PC-9 (cell line): ENCODE data around the gene SNAI3. TPM values are rescaled to one million over a fixed set of nuclear protein-coding genes. Genes with fewer than 3 reads are reported as not detected.

Source experiments
- BruUV-seq: library from RNA; stranded (reverse); fragments of 400-500 nt; replicated peaks from 2 replicates; lab custom pipeline; 2021; lab: Mats Ljungman, UMichigan
- CTCF ChIA-PET: fragments of 300-600 bp; sonication (Branson Sonifier 250); formaldehyde crosslinking; loops from one replicate; lab custom pipeline; 2022; ENCODE audit warnings: antibody characterized with exemption; lab: Charles Lee
- POLR2A ChIA-PET: fragments of 300-600 bp; sonication (Branson Sonifier 250); formaldehyde crosslinking; loops from one replicate; lab custom pipeline; 2022; ENCODE audit warnings: antibody characterized with exemption; ENCODE audit not compliant: unreplicated experiment; lab: Charles Lee
- DNase-seq, 2 experiments: peaks; one replicate each; pipeline versions ENCODE4 v3.0.0 to v3.0.0-alpha.2; 2015 to 2022; ENCODE audit warnings: mixed read lengths in 1 of 2
- H2AFZ ChIP-seq: fragments of 200-600 bp; sonication (generic); 2 replicates; pipeline ENCODE4 v1.8.1; 2017; ENCODE audit warnings: antibody characterized with exemption
- H3F3A ChIP-seq: fragments of 200-600 bp; sonication (generic); 2 replicates; pipeline ENCODE4 v1.8.1; 2017; ENCODE audit warnings: antibody characterized with exemption, mild to moderate bottlenecking, low read depth; ENCODE audit not compliant: insufficient read depth
- H3K27ac ChIP-seq: fragments of 200-600 bp; sonication (generic); 2 replicates; pipeline ENCODE4 v1.6.1; 2016; ENCODE audit warnings: mixed run types
- H3K27me3 ChIP-seq: fragments of 200-600 bp; sonication (generic); 2 replicates; pipeline ENCODE4 v1.6.1; 2016; ENCODE audit warnings: low read depth, mixed run types; ENCODE audit not compliant: insufficient read depth
- H3K36me3 ChIP-seq: fragments of 200-600 bp; sonication (generic); 2 replicates; pipeline ENCODE4 v1.6.1; 2016; ENCODE audit warnings: low read depth, mixed run types
- H3K4me1 ChIP-seq: fragments of 200-600 bp; sonication (generic); replicated peaks from 2 replicates; pipeline ENCODE4 v1.6.1; 2016; ENCODE audit warnings: mixed run types; ENCODE audit not compliant: insufficient read depth
- H3K4me2 ChIP-seq: fragments of 200-600 bp; sonication (generic); 2 replicates; pipeline ENCODE4 v1.6.1; 2017; ENCODE audit warnings: mixed run types
- H3K4me3 ChIP-seq: fragments of 200-600 bp; sonication (generic); 2 replicates; pipeline ENCODE4 v1.6.1; 2016; ENCODE audit warnings: mixed run types
- H3K79me2 ChIP-seq: fragments of 200-600 bp; sonication (generic); 2 replicates; pipeline ENCODE4 v1.6.1; 2017; ENCODE audit warnings: low read depth, mixed run types
- H3K9me2 ChIP-seq: fragments of 200-600 bp; sonication (generic); 2 replicates; pipeline ENCODE4 v1.8.1; 2017; ENCODE audit warnings: mild to moderate bottlenecking; ENCODE audit not compliant: insufficient read depth
- H3K9me3 ChIP-seq: fragments of 200-600 bp; sonication (generic); 2 replicates; pipeline ENCODE4 v1.8.1; 2016; ENCODE audit warnings: low read depth; ENCODE audit not compliant: insufficient read depth
- H4K20me1 ChIP-seq: fragments of 200-600 bp; sonication (generic); 2 replicates; pipeline ENCODE4 v1.8.1; 2017; ENCODE audit not compliant: insufficient read depth
- EZH2 ChIP-seq: fragments of 200-600 bp; sonication (generic); IDR thresholded peaks from 2 replicates; pipeline ENCODE4 v1.8.0; 2017; ENCODE audit warnings: antibody characterized with exemption, low read depth
- intact Hi-C: fragments of 100-400 bp; cut with micrococcal nuclease; formaldehyde crosslinking; loops from one replicate; pipeline ENCODE4 v1.10.0; 2022; ENCODE audit not compliant: unreplicated experiment
- total RNA-seq: library from RNA; stranded (reverse); gene quantifications from 2 replicates; pipeline ENCODE4 v1.2.3, GENCODE V29; 2021
- TF ChIP-seq, protein P1 (sequence below): fragments of 200-600 bp; sonication (generic); conservative IDR thresholded peaks from 2 replicates; pipeline ENCODE4 v1.6.1; 2017; ENCODE audit warnings: mixed run types, antibody characterized with exemption, mild to moderate bottlenecking, moderate library complexity

Gene SNAI3
- total RNA-seq, 1 experiment from 2014 or later = 1.3 TPM

- TF ChIP-seq, protein P1, sequence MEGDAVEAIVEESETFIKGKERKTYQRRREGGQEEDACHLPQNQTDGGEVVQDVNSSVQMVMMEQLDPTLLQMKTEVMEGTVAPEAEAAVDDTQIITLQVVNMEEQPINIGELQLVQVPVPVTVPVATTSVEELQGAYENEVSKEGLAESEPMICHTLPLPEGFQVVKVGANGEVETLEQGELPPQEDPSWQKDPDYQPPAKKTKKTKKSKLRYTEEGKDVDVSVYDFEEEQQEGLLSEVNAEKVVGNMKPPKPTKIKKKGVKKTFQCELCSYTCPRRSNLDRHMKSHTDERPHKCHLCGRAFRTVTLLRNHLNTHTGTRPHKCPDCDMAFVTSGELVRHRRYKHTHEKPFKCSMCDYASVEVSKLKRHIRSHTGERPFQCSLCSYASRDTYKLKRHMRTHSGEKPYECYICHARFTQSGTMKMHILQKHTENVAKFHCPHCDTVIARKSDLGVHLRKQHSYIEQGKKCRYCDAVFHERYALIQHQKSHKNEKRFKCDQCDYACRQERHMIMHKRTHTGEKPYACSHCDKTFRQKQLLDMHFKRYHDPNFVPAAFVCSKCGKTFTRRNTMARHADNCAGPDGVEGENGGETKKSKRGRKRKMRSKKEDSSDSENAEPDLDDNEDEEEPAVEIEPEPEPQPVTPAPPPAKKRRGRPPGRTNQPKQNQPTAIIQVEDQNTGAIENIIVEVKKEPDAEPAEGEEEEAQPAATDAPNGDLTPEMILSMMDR = no peak
- no peak for TF ChIP-seq EZH2
- Histone ChIP-seq H3K36me3 (no peaks in the 10 kb centered on the region), H3K9me3 (no peaks in the 10 kb centered on the region), H3K27me3 (no peaks in the 10 kb centered on the region), H3K4me2 (no peak overlapping the region), H4K20me1 (peaks cover 3% of the 10 kb centered on the region; the same call in 1 of the 2 replicates), H3K4me3 (no peak overlapping the region), H2AFZ (no peak overlapping the region), H3K79me2 (no peaks in the 10 kb centered on the region), H3F3A (peaks cover 4% of the 10 kb centered on the region; the same call in 1 of the 2 replicates), H3K9me2 (no peaks in the 10 kb centered on the region), H3K4me1 (no peaks in the 10 kb centered on the region), H3K27ac (no peak overlapping the region)
- intact Hi-C loops = no loop called here
- ChIA-PET POLR2A (no interaction called here), CTCF (no interaction called here)
- no TSS peak for BruUV-seq
- no peak for DNase-seq
Observed at GRCh38 chr16:88730632-88731607, 44.6 kb upstream of the SNAI3 start.

DNA sequence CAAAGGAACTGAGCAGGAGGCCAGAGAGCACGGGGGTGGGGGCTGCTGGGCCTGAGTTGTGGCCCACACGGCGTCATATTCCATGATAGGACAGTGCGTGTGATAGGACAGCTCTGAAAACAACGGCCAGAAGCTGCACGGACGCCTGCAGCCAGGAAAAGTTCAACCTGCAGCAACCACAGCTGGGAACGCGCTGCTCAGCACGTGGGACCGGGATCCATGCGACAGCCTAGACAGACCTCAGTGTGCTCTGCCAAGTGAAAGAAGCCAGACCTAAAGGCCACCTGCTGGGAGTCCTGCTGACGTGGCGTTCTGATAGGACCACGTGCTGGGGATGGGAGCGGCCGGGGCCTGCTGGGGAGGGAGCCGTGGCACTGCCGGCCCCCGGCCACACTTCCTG lies 41.6 kb upstream of the SNAI3 start:
- intact Hi-C loops = no loop called here

DNA sequence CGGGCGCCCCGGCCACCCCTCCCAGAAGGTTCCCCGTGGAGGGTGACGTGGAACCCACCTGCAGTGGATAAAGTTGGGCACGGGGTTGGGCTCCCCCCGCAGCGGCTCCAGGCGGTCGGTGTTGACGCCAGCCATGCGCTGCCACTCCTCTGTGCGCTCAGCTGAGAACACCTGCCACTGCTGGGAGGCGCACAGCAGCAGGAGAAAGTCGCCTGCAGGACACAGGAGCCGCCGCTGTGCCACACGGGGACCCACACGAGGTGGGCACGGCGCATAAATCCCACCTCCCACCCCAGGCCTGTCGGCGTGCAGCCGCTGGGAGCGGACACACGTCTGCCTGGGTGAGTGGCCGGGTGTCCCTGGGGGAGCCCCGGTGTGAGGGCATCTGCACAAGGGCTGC lies 40.7 kb upstream of the SNAI3 start:
- Histone ChIP-seq H3K4me1 (no peaks in the 10 kb centered on the region), H3K9me3 (no peaks in the 10 kb centered on the region), H4K20me1 (no peaks in the 10 kb centered on the region), H3K27me3 (no peaks in the 10 kb centered on the region), H3K4me3 (no peak overlapping the region), H3K79me2 (no peaks in the 10 kb centered on the region), H2AFZ (no peak overlapping the region), H3K27ac (no peak overlapping the region), H3K4me2 (no peak overlapping the region), H3K9me2 (no peaks in the 10 kb centered on the region), H3F3A (no peaks in the 10 kb centered on the region; the same call in 1 of the 2 replicates), H3K36me3 (no peaks in the 10 kb centered on the region)
- POLR2A ChIA-PET = no interaction called here
- BruUV-seq = no TSS peak
- CTCF ChIA-PET = no interaction called here
- TF ChIP-seq, protein P1 = no peak
- TF ChIP-seq EZH2 = no peak
- intact Hi-C loops = no loop called here
- DNase-seq = no peak

More for the DNA sequence above, 41.6 kb upstream of the SNAI3 start:
- H3K27ac ChIP-seq = no peak overlapping the region
- H3K36me3 ChIP-seq = no peaks in the 10 kb centered on the region
- BruUV-seq = no TSS peak
- H3K79me2 ChIP-seq = no peaks in the 10 kb centered on the region
- no peaks in the 10 kb centered on the region for H3K9me2 ChIP-seq
- H2AFZ ChIP-seq = no peak overlapping the region
- ChIA-PET POLR2A (no interaction called here), CTCF (no interaction called here)
- H3K4me2 ChIP-seq = no peak overlapping the region
- H3K9me3 ChIP-seq = no peaks in the 10 kb centered on the region
- H3K4me3 ChIP-seq = no peak overlapping the region
- H3K4me1 ChIP-seq = no peaks in the 10 kb centered on the region
- DNase-seq = no peak
- no peaks in the 10 kb centered on the region; the same call in 1 of the 2 replicates for H4K20me1 ChIP-seq
- TF ChIP-seq EZH2 = no peak
- TF ChIP-seq, protein P1 = no peak
- no peaks in the 10 kb centered on the region for H3K27me3 ChIP-seq
- no peaks in the 10 kb centered on the region; the same call in 1 of the 2 replicates for H3F3A ChIP-seq
